ENCODE results near the gene FAM200C.
A peak's percentile ranks its signal among the peaks of the same experiment; 100 is the strongest.

Gene FAM200C

GRCh38 chr5:160419458-160420330 lies 19.8 kb upstream of the FAM200C start:
- DNase-seq (ENCODE audit: low spot score), result no peak

- DNase-seq (ENCODE audit: low spot score), result peak; percentile 90
Observed at GRCh38 chr5:160418561-160419457, 19.0 kb upstream of the FAM200C start, which contains the start of gene SLU7. SLU7 (minus strand) TSS chr5:160419081; CDS start chr5:160415294, 3,787 bp downstream.

GRCh38 chr5:160398806-160399205 lies 1.0 kb downstream of the FAM200C start:
- no peak for DNase-seq (ENCODE audit: low spot score)

- no peak for DNase-seq (ENCODE audit: low spot score)
Observed at GRCh38 chr5:160397492-160397891, 2.4 kb downstream of the FAM200C start.

- DNase-seq (ENCODE audit: low spot score), result no peak
Observed at GRCh38 chr5:160395111-160395510, 4.7 kb downstream of the FAM200C start.

GRCh38 chr5:160390787-160391696 lies 8.8 kb downstream of the FAM200C start:
- DNase-seq (ENCODE audit: low spot score), result no peak

- DNase-seq (ENCODE audit: low spot score), result no peak
Observed at GRCh38 chr5:160387445-160387844, 12.4 kb downstream of the FAM200C start.

GRCh38 chr5:160385496-160385895 lies 14.4 kb downstream of the FAM200C start:
- DNase-seq (ENCODE audit: low spot score), result no peak

GRCh38 chr5:160384681-160385080 lies 15.2 kb downstream of the FAM200C start:
- no peak for DNase-seq (ENCODE audit: low spot score)

- no peak for DNase-seq (ENCODE audit: low spot score)
Observed at GRCh38 chr5:160382346-160382745, 17.5 kb downstream of the FAM200C start.

- no peak for DNase-seq (ENCODE audit: low spot score)
Observed at GRCh38 chr5:160380041-160380440, 19.8 kb downstream of the FAM200C start.

GRCh38 chr5:160379511-160379910 lies 20.3 kb downstream of the FAM200C start:
- peak; percentile 10 for DNase-seq (ENCODE audit: low spot score)

- DNase-seq (ENCODE audit: low spot score), result no peak
Observed at GRCh38 chr5:160378330-160378729, 21.5 kb downstream of the FAM200C start.

GRCh38 chr5:160377651-160378050 lies 22.2 kb downstream of the FAM200C start:
- no peak for DNase-seq (ENCODE audit: low spot score)

- DNase-seq (ENCODE audit: low spot score), result no peak
Observed at GRCh38 chr5:160376416-160376815, 23.4 kb downstream of the FAM200C start.

- no peak for DNase-seq (ENCODE audit: low spot score)
Observed at GRCh38 chr5:160375701-160376100, 24.2 kb downstream of the FAM200C start.

GRCh38 chr5:160375166-160375565 lies 24.7 kb downstream of the FAM200C start:
- DNase-seq (ENCODE audit: low spot score), result no peak

GRCh38 chr5:160371294-160371693 lies 28.6 kb downstream of the FAM200C start:
- no peak for DNase-seq (ENCODE audit: low spot score)

GRCh38 chr5:160370713-160371034 lies 29.2 kb downstream of the FAM200C start:
- no peak for DNase-seq (ENCODE audit: low spot score)

GRCh38 chr5:160369990-160370712 lies 29.7 kb downstream of the FAM200C start, which contains the start of gene C1QTNF2:
C1QTNF2 (minus strand) TSS chr5:160370626; CDS start chr5:160355011, 15,615 bp downstream.
- peak; percentile 50 for DNase-seq (ENCODE audit: low spot score)

- no peak for DNase-seq (ENCODE audit: low spot score)
Observed at GRCh38 chr5:160367885-160368284, 32.0 kb downstream of the FAM200C start.

All from Ammon's horn (tissue), 1 donor.